Progenitor cell of endocrine pancreas (in vitro differentiated cells): ENCODE measurements around the gene SLMAP. TPM values are rescaled to one million over a fixed set of nuclear protein-coding genes. Genes with fewer than 3 reads are reported as not detected.

Experiments used
- DNase-seq: peaks from one replicate; pipeline ENCODE4 v3.0.0; 2021; ENCODE audit warnings: low spot score; ENCODE audit not compliant: unreplicated experiment
- H3K27ac Mint-ChIP-seq: 2 replicates; pipeline ENCODE4 v1.8.0; 2021; ENCODE audit warnings: mild to moderate bottlenecking, moderate library complexity, mixed read lengths
- H3K27me3 Mint-ChIP-seq: 2 replicates; pipeline ENCODE4 v1.8.0; 2021; ENCODE audit warnings: mixed read lengths
- H3K36me3 Mint-ChIP-seq: 2 replicates; pipeline ENCODE4 v1.8.0; 2022; ENCODE audit warnings: mixed read lengths; ENCODE audit not compliant: insufficient read depth
- H3K4me1 Mint-ChIP-seq: 2 replicates; pipeline ENCODE4 v1.8.0; 2021; ENCODE audit warnings: low read depth, mixed read lengths
- H3K4me3 Mint-ChIP-seq: 2 replicates; pipeline ENCODE4 v1.8.0; 2021; ENCODE audit warnings: low read depth, mild to moderate bottlenecking, moderate library complexity, mixed read lengths
- H3K9me3 Mint-ChIP-seq: 2 replicates; pipeline ENCODE4 v1.8.0; 2021; ENCODE audit warnings: low read depth, mixed read lengths
- total RNA-seq: library from RNA; stranded (reverse); gene quantifications from 2 replicates; pipeline ENCODE4 v1.2.1, GENCODE V29; 2021
- TF ChIP-seq, protein P1 (sequence below): fragments of 200-600 bp; sonication (generic); IDR thresholded peaks from one replicate; pipeline ENCODE4 v1.5.0; 2021; ENCODE audit warnings: antibody characterized with exemption, mild to moderate bottlenecking; ENCODE audit not compliant: unreplicated experiment

SLMAP gene
- total RNA-seq, 1 donor from 2014 or later = 65.8 TPM

- Mint-ChIP-seq H3K27me3 (no peaks in the 10 kb centered on the region), H3K4me1 (no peaks in the 10 kb centered on the region), H3K9me3 (no peaks in the 10 kb centered on the region), H3K4me3 (no peak overlapping the region), H3K36me3 (peaks cover 8% of the 10 kb centered on the region), H3K27ac (no peak overlapping the region)
- DNase-seq = no peak
- TF ChIP-seq, protein P1, sequence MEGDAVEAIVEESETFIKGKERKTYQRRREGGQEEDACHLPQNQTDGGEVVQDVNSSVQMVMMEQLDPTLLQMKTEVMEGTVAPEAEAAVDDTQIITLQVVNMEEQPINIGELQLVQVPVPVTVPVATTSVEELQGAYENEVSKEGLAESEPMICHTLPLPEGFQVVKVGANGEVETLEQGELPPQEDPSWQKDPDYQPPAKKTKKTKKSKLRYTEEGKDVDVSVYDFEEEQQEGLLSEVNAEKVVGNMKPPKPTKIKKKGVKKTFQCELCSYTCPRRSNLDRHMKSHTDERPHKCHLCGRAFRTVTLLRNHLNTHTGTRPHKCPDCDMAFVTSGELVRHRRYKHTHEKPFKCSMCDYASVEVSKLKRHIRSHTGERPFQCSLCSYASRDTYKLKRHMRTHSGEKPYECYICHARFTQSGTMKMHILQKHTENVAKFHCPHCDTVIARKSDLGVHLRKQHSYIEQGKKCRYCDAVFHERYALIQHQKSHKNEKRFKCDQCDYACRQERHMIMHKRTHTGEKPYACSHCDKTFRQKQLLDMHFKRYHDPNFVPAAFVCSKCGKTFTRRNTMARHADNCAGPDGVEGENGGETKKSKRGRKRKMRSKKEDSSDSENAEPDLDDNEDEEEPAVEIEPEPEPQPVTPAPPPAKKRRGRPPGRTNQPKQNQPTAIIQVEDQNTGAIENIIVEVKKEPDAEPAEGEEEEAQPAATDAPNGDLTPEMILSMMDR = no peak
These were observed 172.4 kb downstream of the SLMAP start for GRCh38 chr3:57928511-57928910.

DNA sequence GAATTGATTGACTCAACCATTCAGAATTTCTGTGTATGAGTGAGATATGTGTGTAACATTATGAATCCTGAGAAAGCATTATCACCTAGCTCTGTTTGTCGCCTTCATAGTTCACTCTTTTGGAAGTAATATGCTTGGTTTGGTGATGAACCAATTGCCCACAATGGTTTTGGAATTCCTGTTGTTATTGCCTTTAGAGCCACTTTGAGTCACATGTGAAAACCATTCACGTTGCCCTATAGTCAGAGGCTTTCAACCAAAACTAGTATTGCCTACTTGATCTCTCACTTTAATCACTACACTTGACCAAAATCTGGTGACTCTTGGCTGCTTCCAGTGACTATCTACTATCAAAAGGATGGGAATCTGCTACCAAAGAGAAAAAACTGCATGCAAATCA lies 173.9 kb downstream of the SLMAP start:
- no peak for DNase-seq
- TF ChIP-seq, protein P1 = no peak
- Mint-ChIP-seq H3K27ac (no peak overlapping the region), H3K4me3 (no peak overlapping the region), H3K27me3 (no peaks in the 10 kb centered on the region), H3K4me1 (no peaks in the 10 kb centered on the region), H3K36me3 (peaks cover 5% of the 10 kb centered on the region), H3K9me3 (no peaks in the 10 kb centered on the region)

- H3K4me1 Mint-ChIP-seq = no peaks in the 10 kb centered on the region
- H3K36me3 Mint-ChIP-seq = peaks cover 3% of the 10 kb centered on the region
- no peaks in the 10 kb centered on the region for H3K27me3 Mint-ChIP-seq
- no peaks in the 10 kb centered on the region for H3K9me3 Mint-ChIP-seq
- DNase-seq = no peak
- TF ChIP-seq, protein P1 = no peak
- H3K4me3 Mint-ChIP-seq = no peak overlapping the region
- H3K27ac Mint-ChIP-seq = no peak overlapping the region
These were observed 177.5 kb downstream of the SLMAP start for GRCh38 chr3:57933602-57934001.

- DNase-seq = no peak
- Mint-ChIP-seq H3K4me1 (no peaks in the 10 kb centered on the region), H3K27me3 (no peaks in the 10 kb centered on the region), H3K27ac (no peak overlapping the region), H3K36me3 (peaks cover 3% of the 10 kb centered on the region), H3K4me3 (no peak overlapping the region), H3K9me3 (no peaks in the 10 kb centered on the region)
- TF ChIP-seq, protein P1 = no peak
These were observed 178.3 kb downstream of the SLMAP start for GRCh38 chr3:57934373-57934772.

GRCh38 chr3:57935539-57935938 lies 179.4 kb downstream of the SLMAP start:
- no peak overlapping the region for H3K4me3 Mint-ChIP-seq
- H3K4me1 Mint-ChIP-seq = no peaks in the 10 kb centered on the region
- H3K27me3 Mint-ChIP-seq = no peaks in the 10 kb centered on the region
- H3K9me3 Mint-ChIP-seq = no peaks in the 10 kb centered on the region
- TF ChIP-seq, protein P1 = no peak
- no peak for DNase-seq
- peak overlapping the region; percentile 67 for H3K27ac Mint-ChIP-seq
- peaks cover 3% of the 10 kb centered on the region for H3K36me3 Mint-ChIP-seq
